Heart left ventricle (tissue), 16 donors: Measurements from ENCODE around the gene TEKTIP1. TPM values are rescaled to one million over a fixed set of nuclear protein-coding genes. Genes with fewer than 3 reads are reported as not detected.
"Not testable (repeated sequence)": the region's sequence is repeated elsewhere in the genome, so short reads cannot be mapped to it uniquely, and the experiment has no call there.

ENCODE experiments used
- ATAC-seq, 4 donors: fragments of 200-7000 bp; cut with Tn5 transposase; one replicate each; pipeline ENCODE4 v1.9.1; 2020 to 2022; ENCODE audit warnings: moderate library complexity in 4 of 4, mild to moderate bottlenecking in 3 of 4, moderate number of reproducible peaks in 1 of 4
- DNase-seq, 5 donors: peaks; one replicate each; pipeline ENCODE4 v3.0.0-alpha.2; 2020
- H3K27ac ChIP-seq, 12 donors: fragments of 200-600 bp; sonication (generic) in 4 of 12; one replicate each; pipeline versions ENCODE4 v1.5.0 to v1.8.0; 2016 to 2022; ENCODE audit warnings: mild to moderate bottlenecking in 2 of 12
- H3K27me3 ChIP-seq, 9 donors: fragments of 200-600 bp; sonication (generic) in 2 of 9; one replicate each; pipeline versions ENCODE4 v1.5.1 to v1.8.0; 2016 to 2022; ENCODE audit warnings: mild to moderate bottlenecking in 3 of 9
- H3K36me3 ChIP-seq, 9 donors: fragments of 200-600 bp; sonication (generic) in 2 of 9; one replicate each; pipeline versions ENCODE4 v1.5.0 to v1.8.0; 2018 to 2022; ENCODE audit warnings: mild to moderate bottlenecking in 2 of 9
- H3K4me1 ChIP-seq, 12 donors: fragments of 200-600 bp; sonication (generic) in 4 of 12; one replicate each; pipeline versions ENCODE4 v1.5.0 to v1.8.0; 2016 to 2022; ENCODE audit warnings: mild to moderate bottlenecking in 3 of 12
- H3K4me3 ChIP-seq, 12 donors: fragments of 200-600 bp; sonication (generic) in 4 of 12; one replicate each; pipeline versions ENCODE4 v1.5.0 to v1.8.0; 2017 to 2022; ENCODE audit warnings: mild to moderate bottlenecking in 9 of 12, moderate library complexity in 4 of 12
- H3K9me3 ChIP-seq, 12 donors: fragments of 200-600 bp; sonication (generic) in 4 of 12; one replicate each; pipeline versions ENCODE4 v1.5.0 to v1.8.0; 2016 to 2022; ENCODE audit warnings: mild to moderate bottlenecking in 1 of 12
- POLR2A ChIP-seq, 2 donors: fragments of 450-650 bp; IDR thresholded peaks; one replicate each; pipeline ENCODE4 v1.6.1; 2017; ENCODE audit warnings: antibody characterized with exemption in 2 of 2, mild to moderate bottlenecking in 2 of 2, moderate library complexity in 2 of 2
- WGBS, 4 donors: extraction: QIAGEN DNeasy Blood & Tissue Kit in 2 of 4; methylation state at CpG; one replicate each; pipeline versions ENCODE4 v1.1.5 to v1.1.7; 2013 to 2018; 5-methylcytosine and 5-hydroxymethylcytosine counted together
- intact Hi-C, 10 donors: fragments of 100-400 bp; cut with DNase I; formaldehyde crosslinking; loops; one replicate each; pipeline versions ENCODE4 v1.11.1 to v1.14.2; 2022
- polyA plus RNA-seq, 2 donors: library from polyadenylated mRNA; stranded (reverse); fragments of 200-250 nt; gene quantifications; one replicate each; pipeline ENCODE4 v1.2.3, GENCODE V29; 2013
- total RNA-seq, 9 donors: library from RNA; depleted of rRNA in 2 of 9; stranded (reverse); fragments of >200 nt in 2 of 9; fragmentation: NEBNext Ultra II Directional in 3 of 9; extraction: Animal tissue kit (Norgen Biotek cat#: 25700) in 3 of 9; gene quantifications; one replicate each; pipeline versions ENCODE4 v1.1.0 to v1.2.4, GENCODE V29; 2016 to 2023
- TF ChIP-seq, protein P1 (sequence below), 12 donors: fragments of 200-600 bp; sonication (generic) in 4 of 12; IDR thresholded peaks; one replicate each; pipeline versions ENCODE4 v1.5.0 to v1.8.0; 2018 to 2022; ENCODE audit warnings: antibody characterized with exemption in 12 of 12, mild to moderate bottlenecking in 5 of 12
- donor health status: ischemic (EF 13 %, LVEDD 7.1; RV severe dilation, severe dysfunction).
- donor health status: healthy with polysubstance abuse.
- donor health status: DM: no; HTN: yes; CAD: no.
- donor health status: DM: no; HTN: no; CAD: no.
- donor health status: ischemic (EF 25% LVEDD 6.9; RV normal size, moderate dysfunction).
- donor health status: ischemic (EF 25% LVEDD 5.7; RV mildly dilated, moderate dysfunction).
- donor health status: healthy.
- donor health status: DM: yes; HTN: yes; CAD: no.
- donor health status: ischemic (EF 35%, LVEDD 5.7; RV mildly dilated, moderate dysfunction).
- donor health status: nonischemic (EF 11% LVEDD 7.7; RV severe dilation, severe dysfunction).
- donor health status: DM: yes; HTN: yes; CAD: no.
- donor health status: PGD.
- donor health status: ischemic (EF 29% LVEDD 5.4; RV normal size, mild dysfunction).
- donor health status: nonischemic (EF 23%, LVEDD 6.1; RV moderate dilation, normal function).

The TEKTIP1 gene
- total and polyA plus RNA-seq, 11 donors = 0.63 to 1.8 (median 0.93) TPM; not detected in 5

DNA sequence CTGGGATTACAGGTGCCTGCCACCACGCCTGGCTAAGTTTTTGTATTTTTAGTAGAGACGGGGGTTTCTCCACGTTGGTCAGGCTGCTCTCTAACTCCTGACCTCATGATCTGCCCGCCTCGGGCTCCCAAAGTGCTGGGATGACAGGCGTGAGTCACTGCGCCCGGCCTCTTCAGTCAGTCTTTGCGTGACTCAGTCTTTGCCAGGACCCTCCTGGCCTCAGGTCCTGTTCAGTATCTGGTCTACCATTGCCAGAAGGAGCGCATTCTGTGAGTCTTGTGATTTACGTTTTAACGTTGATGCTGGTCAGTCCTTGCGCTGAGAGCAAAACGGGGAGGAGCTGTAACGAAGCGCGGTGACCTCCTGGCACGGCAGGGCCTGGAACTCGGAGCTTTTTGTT lies 26.2 kb downstream of the TEKTIP1 start:
- Histone ChIP-seq H3K27me3 (no peaks in the 10 kb centered on the region), H3K4me3 (no peak overlapping the region), H3K9me3 (no peaks in the 10 kb centered on the region), H3K4me1 (peaks cover 0 to 6% (median 0%) of the 10 kb centered on the region in 12 donors), H3K36me3 (no peaks in the 10 kb centered on the region), H3K27ac (no peak overlapping the region)
- DNase-seq = no peak
- no peak for ATAC-seq
- WGBS, 4 donors = 91 to 92% (median 91%) methylated on average over 19 of the region's 19 CpGs
- intact Hi-C loops = no loop called here
- no peak for TF ChIP-seq POLR2A (IDR thresholded peaks at IDR 0.05)
- TF ChIP-seq, protein P1, sequence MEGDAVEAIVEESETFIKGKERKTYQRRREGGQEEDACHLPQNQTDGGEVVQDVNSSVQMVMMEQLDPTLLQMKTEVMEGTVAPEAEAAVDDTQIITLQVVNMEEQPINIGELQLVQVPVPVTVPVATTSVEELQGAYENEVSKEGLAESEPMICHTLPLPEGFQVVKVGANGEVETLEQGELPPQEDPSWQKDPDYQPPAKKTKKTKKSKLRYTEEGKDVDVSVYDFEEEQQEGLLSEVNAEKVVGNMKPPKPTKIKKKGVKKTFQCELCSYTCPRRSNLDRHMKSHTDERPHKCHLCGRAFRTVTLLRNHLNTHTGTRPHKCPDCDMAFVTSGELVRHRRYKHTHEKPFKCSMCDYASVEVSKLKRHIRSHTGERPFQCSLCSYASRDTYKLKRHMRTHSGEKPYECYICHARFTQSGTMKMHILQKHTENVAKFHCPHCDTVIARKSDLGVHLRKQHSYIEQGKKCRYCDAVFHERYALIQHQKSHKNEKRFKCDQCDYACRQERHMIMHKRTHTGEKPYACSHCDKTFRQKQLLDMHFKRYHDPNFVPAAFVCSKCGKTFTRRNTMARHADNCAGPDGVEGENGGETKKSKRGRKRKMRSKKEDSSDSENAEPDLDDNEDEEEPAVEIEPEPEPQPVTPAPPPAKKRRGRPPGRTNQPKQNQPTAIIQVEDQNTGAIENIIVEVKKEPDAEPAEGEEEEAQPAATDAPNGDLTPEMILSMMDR (IDR thresholded peaks at IDR 0.05) = no peak

- not testable (repeated sequence) for ATAC-seq, H3K36me3 ChIP-seq, DNase-seq, H3K27ac ChIP-seq, H3K9me3 ChIP-seq, H3K27me3 ChIP-seq, H3K4me3 ChIP-seq
- H3K4me1 ChIP-seq = peaks cover 0 to 20% (median 13%) of the 10 kb centered on the region in 12 donors
- WGBS, 4 donors = 88 to 93% (median 89%) methylated on average over 11 of the region's 11 CpGs
- intact Hi-C loops = loop anchor here in 1 of 10 donors (5.0 kb wide), 1 partner anchor 47 kb away; no protein-coding TSS in a partner anchor
Observed at GRCh38 chr19:3570042-3570441, 31.1 kb downstream of the TEKTIP1 start.

DNA sequence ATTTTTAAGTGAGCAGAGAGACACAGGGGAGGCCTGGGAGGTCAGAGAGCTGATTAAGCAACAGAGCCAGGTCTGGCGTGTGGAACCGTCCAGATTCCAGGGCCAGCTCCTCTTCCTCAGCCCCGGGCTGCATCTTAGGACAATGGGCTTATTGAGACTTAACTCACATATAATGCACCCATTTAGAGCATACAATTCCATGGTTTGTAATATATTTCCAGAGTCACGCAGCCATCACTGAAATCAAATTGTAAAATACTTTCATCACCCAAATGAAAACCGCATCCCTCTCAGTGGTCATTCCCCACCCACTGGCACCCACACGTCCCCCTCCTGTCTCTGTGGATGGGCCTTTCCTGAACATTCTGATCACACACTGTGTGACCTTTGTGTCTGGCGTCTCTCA lies 31.6 kb downstream of the TEKTIP1 start:
- intact Hi-C loops = loop anchor here in 1 of 10 donors (5.0 kb wide), 1 partner anchor 47 kb away; no protein-coding TSS in a partner anchor
- Histone ChIP-seq H3K27ac (no peak overlapping the region), H3K4me3 (no peak overlapping the region), H3K27me3 (no peaks in the 10 kb centered on the region), H3K36me3 (peaks cover 0 to 9% (median 0%) of the 10 kb centered on the region in 9 donors), H3K9me3 (no peaks in the 10 kb centered on the region), H3K4me1 (peaks cover 0 to 26% (median 13%) of the 10 kb centered on the region in 12 donors)
- DNase-seq (no peak), ATAC-seq (no peak)
- WGBS, 4 donors = 78 to 82% (median 80%) methylated on average over 7 of the region's 7 CpGs
- TF ChIP-seq, protein P1 (IDR thresholded peaks at IDR 0.05) = no peak
- TF ChIP-seq POLR2A (IDR thresholded peaks at IDR 0.05) = no peak

DNA sequence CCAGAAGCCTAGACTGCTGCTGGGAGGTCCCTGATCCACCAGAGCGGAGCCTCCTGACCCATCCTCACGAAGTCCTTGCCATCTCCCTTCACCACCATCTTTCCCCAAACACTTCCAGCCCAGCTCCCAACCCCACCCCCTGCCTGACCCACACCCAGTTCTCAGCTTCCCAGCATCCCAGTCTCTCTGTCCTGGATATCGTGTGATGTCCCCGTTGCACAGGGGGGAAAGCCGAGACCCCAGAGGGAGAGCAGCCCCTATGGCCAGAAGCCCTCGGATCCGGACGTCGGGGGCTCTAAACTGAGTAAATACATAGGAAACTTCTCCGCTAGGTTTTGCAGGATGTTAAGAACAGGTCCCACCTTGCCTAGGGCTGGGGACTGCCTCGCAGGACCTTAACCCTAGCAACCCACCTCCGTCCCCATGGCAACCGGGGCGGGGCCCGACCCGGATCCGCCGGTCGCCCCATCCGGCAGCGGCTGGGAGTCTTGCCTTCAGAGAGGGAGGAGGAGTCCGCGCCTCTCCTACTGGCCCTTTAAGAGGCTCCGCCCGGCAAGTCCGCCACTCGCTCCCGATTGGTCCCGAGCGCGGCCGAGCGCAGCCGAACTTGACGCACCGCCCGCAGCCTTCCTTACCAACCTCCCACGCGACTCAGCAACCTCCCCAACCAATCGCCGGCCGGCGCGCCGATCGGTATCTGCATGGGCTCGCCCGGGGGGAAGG lies 33.3 kb downstream of the TEKTIP1 start:
- intact Hi-C loops = loop anchor here in 2 of 10 donors (2.0 to 5.0 kb wide), 3 partner anchors 15 to 55 kb away; partner anchors contain the start of genes MFSD12 (in 2 of the 2) and CACTIN (in 1 of the 2)
- Histone ChIP-seq H3K27me3 (no peaks in the 10 kb centered on the region), H3K4me1 (peaks cover 0 to 37% (median 22%) of the 10 kb centered on the region in 12 donors), H3K36me3 (peaks cover 0 to 9% (median 0%) of the 10 kb centered on the region in 9 donors), H3K27ac (peak overlapping the region in 8 of 12 donors; percentile 14 to 85 (median 50)), H3K4me3 (peak overlapping the region in 11 of 12 donors; percentile 29 to 97 (median 84)), H3K9me3 (no peaks in the 10 kb centered on the region)
- ATAC-seq (peak; percentile 96 to 98 (median 98)), DNase-seq (peak; percentile 100)
- WGBS, 4 donors = 2 to 3% (median 2%) methylated on average over 35 to 48 of the region's 48 CpGs
- TF ChIP-seq POLR2A (IDR thresholded peaks at IDR 0.05) = peak in 1 of 2 donors; percentile 11
- TF ChIP-seq, protein P1 (IDR thresholded peaks at IDR 0.05) = no peak
